ENCODE data around the gene PTOV1.

Gene PTOV1

GRCh38 chr19:49857838-49858087 is 6.8 kb downstream of the PTOV1 start:
- TF ChIP-seq POLR2AphosphoS5 (IDR thresholded peaks at IDR 0.05; ENCODE audit: low read depth) (no peak; the same call in 1 of the 2 replicates), REST (IDR thresholded peaks at IDR 0.05; ENCODE audit: insufficient replicate concordance, low read depth) (no peak), CTCF (IDR thresholded peaks at IDR 0.05; ENCODE audit: insufficient read depth, low read length) (no peak), SPI1 (IDR thresholded peaks at IDR 0.05; ENCODE audit: borderline replicate concordance, low read depth) (no peak), GABPA (IDR thresholded peaks at IDR 0.05; ENCODE audit: low read depth) (no peak)
- Histone ChIP-seq H3K27me3 (ENCODE audit: insufficient read depth, poor library complexity, severe bottlenecking) (no peaks in the 10 kb centered on the region), H3K27ac (replicated peaks) (no peak overlapping the region), H3K4me3 (replicated peaks; ENCODE audit: insufficient read depth, low read length) (no peak overlapping the region)
- DNase-seq (ENCODE audit: low read depth in 1 of 2, low spot score in 1 of 2): no peak

GRCh38 chr19:49858088-49858985 is 7.4 kb downstream of the PTOV1 start:
- no peak for DNase-seq (ENCODE audit: low read depth in 1 of 2, low spot score in 1 of 2)
- Histone ChIP-seq H3K27me3 (ENCODE audit: insufficient read depth, poor library complexity, severe bottlenecking) (no peaks in the 10 kb centered on the region), H3K4me3 (replicated peaks; ENCODE audit: insufficient read depth, low read length) (no peak overlapping the region), H3K27ac (replicated peaks) (no peak overlapping the region)
- TF ChIP-seq POLR2AphosphoS5 (IDR thresholded peaks at IDR 0.05; ENCODE audit: low read depth) (peak; percentile 38), CTCF (IDR thresholded peaks at IDR 0.05; ENCODE audit: insufficient read depth, low read length) (no peak)

GRCh38 chr19:49859682-49860335 is 8.8 kb downstream of the PTOV1 start:
- H3K27ac ChIP-seq (replicated peaks): no peak overlapping the region
- TF ChIP-seq POLR2AphosphoS5 (IDR thresholded peaks at IDR 0.05; ENCODE audit: low read depth) (peak; percentile 28), GABPA (IDR thresholded peaks at IDR 0.05; ENCODE audit: low read depth) (no peak)
- H3K4me3 ChIP-seq (replicated peaks; ENCODE audit: insufficient read depth, low read length): no peak overlapping the region
- no peak for DNase-seq (ENCODE audit: low read depth in 1 of 2, low spot score in 1 of 2)
- H3K27me3 ChIP-seq (ENCODE audit: insufficient read depth, poor library complexity, severe bottlenecking): no peaks in the 10 kb centered on the region

- Histone ChIP-seq H3K27ac (replicated peaks) (no peak overlapping the region), H3K4me3 (replicated peaks; ENCODE audit: insufficient read depth, low read length) (no peak overlapping the region), H3K27me3 (ENCODE audit: insufficient read depth, poor library complexity, severe bottlenecking) (no peaks in the 10 kb centered on the region)
- no peak for TF ChIP-seq SPI1 (IDR thresholded peaks at IDR 0.05; ENCODE audit: borderline replicate concordance, low read depth)
- TF ChIP-seq POLR2AphosphoS5 (IDR thresholded peaks at IDR 0.05; ENCODE audit: low read depth): 0 out of 2 replicates have a peak, but pooled peaks have one; percentile 0
- DNase-seq (ENCODE audit: low read depth in 1 of 2, low spot score in 1 of 2): no peak
Measured at GRCh38 chr19:49860336-49861102, 9.6 kb downstream of the PTOV1 start.

- Histone ChIP-seq H3K27me3 (ENCODE audit: insufficient read depth, poor library complexity, severe bottlenecking) (no peaks in the 10 kb centered on the region), H3K4me3 (replicated peaks; ENCODE audit: insufficient read depth, low read length) (no peak overlapping the region), H3K27ac (replicated peaks) (no peak overlapping the region)
- TF ChIP-seq GABPA (IDR thresholded peaks at IDR 0.05; ENCODE audit: low read depth) (no peak), REST (IDR thresholded peaks at IDR 0.05; ENCODE audit: insufficient replicate concordance, low read depth) (no peak), POLR2AphosphoS5 (IDR thresholded peaks at IDR 0.05; ENCODE audit: low read depth) (peak; percentile 12; the same call in 1 of the 2 replicates), SPI1 (IDR thresholded peaks at IDR 0.05; ENCODE audit: borderline replicate concordance, low read depth) (no peak), CTCF (IDR thresholded peaks at IDR 0.05; ENCODE audit: insufficient read depth, low read length) (no peak)
- no peak for DNase-seq (ENCODE audit: low read depth in 1 of 2, low spot score in 1 of 2)
Measured at GRCh38 chr19:49861107-49861506, 10.1 kb downstream of the PTOV1 start.
